GM21737 (cell line): ENCODE measurements around the gene BET1L.
A peak's percentile ranks its signal among the peaks of the same experiment; 100 is the strongest.
"Not testable (repeated sequence)": the region's sequence is repeated elsewhere in the genome, so short reads cannot be mapped to it uniquely, and the experiment has no call there.

ENCODE experiments used
- ATAC-seq: cut with Tn5 transposase; IDR thresholded peaks from one replicate; pipeline ENCODE4 v1.9.1; 2021; ENCODE audit warnings: mild to moderate bottlenecking, moderate library complexity; ENCODE audit not compliant: unreplicated experiment

The BET1L gene, protein sequence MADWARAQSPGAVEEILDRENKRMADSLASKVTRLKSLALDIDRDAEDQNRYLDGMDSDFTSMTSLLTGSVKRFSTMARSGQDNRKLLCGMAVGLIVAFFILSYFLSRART

DNA sequence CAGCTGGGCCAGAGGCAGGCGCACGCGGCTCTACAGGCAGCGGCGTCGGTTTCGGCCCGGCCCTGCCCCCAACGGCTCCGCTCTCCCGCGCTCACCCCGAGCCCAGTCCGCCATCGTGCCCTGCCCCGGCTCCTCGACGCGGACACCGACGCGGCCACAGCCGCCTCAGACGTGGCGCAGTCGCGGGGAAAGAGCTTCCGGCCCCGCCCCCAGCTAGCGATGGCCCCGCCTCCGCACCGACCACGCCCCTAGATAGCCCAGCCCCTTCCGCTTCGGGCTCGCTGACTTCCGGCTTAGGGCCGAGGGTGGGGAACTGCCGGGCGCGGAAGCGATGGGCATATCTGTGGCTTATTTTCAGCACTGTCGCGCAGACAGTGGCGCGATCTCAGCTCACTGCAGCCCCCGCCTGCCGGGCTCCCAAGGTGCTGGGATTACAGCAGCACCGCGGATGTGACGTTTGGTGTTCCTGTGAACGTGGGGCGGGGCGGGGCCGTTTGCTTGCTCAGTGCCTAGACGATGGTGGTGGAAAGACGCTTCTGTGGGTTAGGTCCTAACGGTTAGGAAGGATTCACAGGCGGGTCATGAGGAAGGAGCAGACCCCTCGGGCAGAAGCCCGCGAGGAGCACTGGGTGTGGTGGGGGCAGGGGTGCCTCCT, at the start of gene BET1L, which contains the start of gene RIC8A:
Gene BET1L (minus strand): TSS at position 192 of the 655 bp plus-strand sequence. CDS start 78 bp downstream, at position 114.
Gene RIC8A (plus strand): TSS at position 501 of the 655 bp plus-strand sequence. CDS start 1,147 bp downstream, outside the sequence.
- ATAC-seq = peak; percentile 76

DNA sequence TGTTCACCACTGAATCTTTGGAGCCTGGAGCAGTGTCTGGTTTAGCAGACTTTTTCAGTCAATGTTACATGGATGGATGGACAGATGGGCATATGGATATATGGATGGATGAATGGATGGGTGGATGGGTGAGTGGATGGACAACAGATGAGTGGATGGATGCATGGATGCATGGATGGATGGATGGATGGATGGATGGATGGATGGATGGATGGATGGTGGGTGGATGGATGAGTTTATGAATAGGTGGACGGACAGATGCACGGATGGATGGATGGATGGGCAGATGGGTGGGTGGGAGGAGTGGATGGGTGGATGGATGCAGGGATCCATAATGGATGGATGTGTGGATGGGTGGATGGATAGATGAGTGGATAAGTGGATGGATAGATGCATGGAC, 48.6 kb upstream of the BET1L start:
- no peak for ATAC-seq

GRCh38 chr11:255176-255575, 48.0 kb upstream of the BET1L start:
- no peak for ATAC-seq

GRCh38 chr11:253886-254270, 46.7 kb upstream of the BET1L start:
- ATAC-seq = no peak

GRCh38 chr11:253160-253885, 46.1 kb upstream of the BET1L start:
- ATAC-seq = no peak

DNA sequence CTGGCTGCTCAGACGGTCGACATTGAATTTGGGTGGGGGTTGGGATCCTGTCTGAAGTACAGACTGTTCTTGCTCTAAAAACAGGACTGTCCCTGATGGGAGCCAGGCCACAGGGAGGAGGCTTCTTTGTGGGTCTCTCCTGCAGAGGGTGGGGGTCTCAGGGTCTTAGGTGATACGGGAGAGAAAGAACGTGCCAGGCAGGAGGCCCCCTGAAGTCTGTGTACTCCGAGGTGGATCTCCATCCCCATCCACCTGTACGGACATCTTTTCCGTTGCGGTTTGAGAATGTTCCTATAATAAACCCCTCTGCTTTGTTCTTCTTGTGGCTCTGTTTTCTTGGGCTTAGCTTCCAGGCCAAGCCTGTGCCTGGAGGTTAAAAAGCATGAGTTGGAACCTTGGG, 45.5 kb upstream of the BET1L start:
- no peak for ATAC-seq

DNA sequence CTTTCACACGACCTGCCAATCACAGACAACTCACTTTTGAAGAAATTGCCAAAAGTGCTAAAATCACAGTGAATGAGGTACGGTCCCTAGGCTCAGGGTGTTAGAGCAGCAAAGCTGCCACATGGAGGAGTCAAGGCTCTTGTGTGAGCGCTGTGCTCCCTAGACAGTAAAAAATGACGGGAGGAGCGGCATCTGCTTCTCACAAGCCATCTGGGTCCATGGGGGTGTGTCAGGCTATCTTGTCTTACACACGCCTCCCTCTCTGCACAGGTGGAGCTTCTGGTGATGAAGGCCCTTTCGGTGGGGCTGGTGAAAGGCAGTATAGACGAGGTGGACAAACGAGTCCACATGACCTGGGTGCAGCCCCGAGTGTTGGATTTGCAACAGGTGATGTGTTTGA, 44.4 kb upstream of the BET1L start:
- ATAC-seq = no peak

GRCh38 chr11:250740-251299, 43.6 kb upstream of the BET1L start:
- ATAC-seq = no peak

GRCh38 chr11:250274-250673, 43.1 kb upstream of the BET1L start:
- ATAC-seq = no peak

GRCh38 chr11:249062-249461, 41.9 kb upstream of the BET1L start:
- no peak for ATAC-seq

DNA sequence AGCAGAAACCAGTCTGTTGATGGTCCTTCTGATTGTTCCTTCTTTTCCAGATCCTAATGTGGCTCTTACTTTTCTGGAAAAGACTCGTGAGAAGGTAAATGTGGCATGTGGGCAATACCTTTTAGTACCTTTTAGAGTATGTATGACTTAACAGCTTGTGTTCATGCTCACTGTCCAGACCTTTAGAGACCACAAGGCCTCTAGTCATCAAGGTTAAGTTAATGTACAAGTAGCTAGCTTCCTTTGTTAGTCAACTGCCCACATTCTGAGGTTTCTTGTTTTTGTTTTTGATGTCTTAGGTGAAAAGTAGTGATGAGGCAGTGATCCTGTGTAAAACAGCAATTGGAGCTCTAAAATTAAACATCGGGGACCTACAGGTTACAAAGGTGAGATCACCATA, 37.2 kb upstream of the BET1L start:
- ATAC-seq = no peak

GRCh38 chr11:241634-242033, 34.4 kb upstream of the BET1L start:
- ATAC-seq = no peak

DNA sequence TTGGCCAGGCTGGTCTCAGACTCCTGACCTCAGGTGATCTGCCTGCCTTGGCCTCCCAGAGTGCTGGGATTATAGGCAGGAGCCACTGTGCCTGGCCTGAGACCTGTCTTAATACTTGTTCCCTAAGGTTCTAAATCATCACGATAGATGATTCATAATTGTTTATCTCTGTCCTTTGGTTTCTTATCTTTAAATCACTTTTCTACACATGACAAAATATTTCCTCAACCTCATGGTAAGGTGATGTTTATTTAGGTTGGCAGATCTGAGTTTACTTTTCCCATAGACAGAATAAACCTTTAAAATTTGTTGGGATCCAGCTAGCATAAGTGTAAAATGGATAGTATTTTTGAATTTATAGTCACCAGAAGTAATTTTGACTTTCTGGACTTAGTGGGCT, 33.1 kb upstream of the BET1L start:
- ATAC-seq = no peak

GRCh38 chr11:238346-238745, 31.1 kb upstream of the BET1L start:
- ATAC-seq = not testable (repeated sequence)

GRCh38 chr11:236774-237767, 29.9 kb upstream of the BET1L start, which contains the start of gene PSMD13:
TSS of gene PSMD13 (plus strand) at chr11:236976. CDS start at chr11:237050, 74 bp downstream.
- ATAC-seq = peak; percentile 78

GRCh38 chr11:235997-236773, 29.0 kb upstream of the BET1L start, which contains the start of gene SIRT3:
TSS of gene SIRT3 (minus strand) at chr11:236342. CDS start at chr11:236328, 14 bp downstream.
- peak; percentile 70 for ATAC-seq

GRCh38 chr11:235609-235996, 28.4 kb upstream of the BET1L start:
- peak; percentile 7 for ATAC-seq

DNA sequence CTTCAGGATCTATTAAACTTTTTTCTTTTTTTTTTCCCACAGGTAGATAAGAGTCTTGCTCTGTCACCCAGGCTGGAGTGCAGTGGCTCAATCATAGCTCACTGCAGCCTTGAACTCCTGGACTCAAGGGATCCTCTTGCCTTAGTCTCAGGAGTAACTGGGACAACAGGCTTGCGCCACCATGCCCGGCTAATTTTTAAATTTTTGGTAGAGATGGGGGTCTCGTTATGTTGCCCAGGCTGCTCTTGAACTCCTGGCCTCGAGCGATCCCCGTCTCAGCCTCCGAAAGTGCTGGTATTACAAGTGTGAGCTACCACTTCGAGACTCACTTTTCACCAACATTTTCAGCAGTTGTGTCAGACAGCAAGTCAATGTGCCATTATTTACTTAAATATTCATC, 28.0 kb upstream of the BET1L start:
- no peak for ATAC-seq

- no peak for ATAC-seq
Observed at GRCh38 chr11:232783-233565, 25.8 kb upstream of the BET1L start.
